ENCODE results near the gene TEAD2.

TEAD2 gene

GRCh38 chr19:49343123-49343522 is 19.1 kb downstream of the TEAD2 start:
- Mint-ChIP-seq H3K36me3 (peaks cover 51% of the 10 kb centered on the region), H3K4me1 (peaks cover 71% of the 10 kb centered on the region), H3K9me3 (peaks cover 6% of the 10 kb centered on the region), H3K4me3 (no peak overlapping the region), H3K27ac (peak overlapping the region; percentile 9), H3K27me3 (no peaks in the 10 kb centered on the region)
- ATAC-seq, result no peak

- Mint-ChIP-seq H3K4me3 (no peak overlapping the region), H3K9me3 (peaks cover 9% of the 10 kb centered on the region), H3K27ac (peak overlapping the region; percentile 9), H3K36me3 (peaks cover 53% of the 10 kb centered on the region), H3K4me1 (peaks cover 71% of the 10 kb centered on the region), H3K27me3 (no peaks in the 10 kb centered on the region)
- no peak for ATAC-seq
Observed at GRCh38 chr19:49342291-49342721, 19.9 kb downstream of the TEAD2 start.

- no peak for ATAC-seq
- Mint-ChIP-seq H3K27ac (peak overlapping the region; percentile 67), H3K9me3 (peaks cover 9% of the 10 kb centered on the region), H3K27me3 (no peaks in the 10 kb centered on the region), H3K4me3 (peak overlapping the region; percentile 46), H3K36me3 (peaks cover 65% of the 10 kb centered on the region), H3K4me1 (peaks cover 78% of the 10 kb centered on the region)
Observed at GRCh38 chr19:49340865-49341718, 21.1 kb downstream of the TEAD2 start.

- Mint-ChIP-seq H3K4me3 (peak overlapping the region; percentile 74), H3K27me3 (no peaks in the 10 kb centered on the region), H3K27ac (peak overlapping the region; percentile 67), H3K9me3 (peaks cover 9% of the 10 kb centered on the region), H3K36me3 (peaks cover 70% of the 10 kb centered on the region), H3K4me1 (peaks cover 76% of the 10 kb centered on the region)
- ATAC-seq, result peak; percentile 83
Observed at GRCh38 chr19:49340069-49340864, 21.9 kb downstream of the TEAD2 start.

GRCh38 chr19:49339301-49340068 is 22.7 kb downstream of the TEAD2 start:
- H3K4me1 Mint-ChIP-seq, result peaks cover 75% of the 10 kb centered on the region
- peak; percentile 3 for ATAC-seq
- H3K27ac Mint-ChIP-seq, result peak overlapping the region; percentile 67
- H3K4me3 Mint-ChIP-seq, result peak overlapping the region; percentile 90
- H3K36me3 Mint-ChIP-seq, result peaks cover 62% of the 10 kb centered on the region
- H3K27me3 Mint-ChIP-seq, result no peaks in the 10 kb centered on the region
- H3K9me3 Mint-ChIP-seq, result peaks cover 9% of the 10 kb centered on the region

- no peak for ATAC-seq
- peaks cover 9% of the 10 kb centered on the region for H3K9me3 Mint-ChIP-seq
- no peaks in the 10 kb centered on the region for H3K27me3 Mint-ChIP-seq
- H3K36me3 Mint-ChIP-seq, result peaks cover 61% of the 10 kb centered on the region
- H3K4me3 Mint-ChIP-seq, result peak overlapping the region; percentile 90
- peak overlapping the region; percentile 95 for H3K27ac Mint-ChIP-seq
- H3K4me1 Mint-ChIP-seq, result peaks cover 80% of the 10 kb centered on the region
Observed at GRCh38 chr19:49338691-49339300, 23.4 kb downstream of the TEAD2 start.

- no peaks in the 10 kb centered on the region for H3K27me3 Mint-ChIP-seq
- no peak for ATAC-seq
- peaks cover 60% of the 10 kb centered on the region for H3K36me3 Mint-ChIP-seq
- H3K4me3 Mint-ChIP-seq, result peak overlapping the region; percentile 90
- peaks cover 9% of the 10 kb centered on the region for H3K9me3 Mint-ChIP-seq
- H3K27ac Mint-ChIP-seq, result peak overlapping the region; percentile 95
- H3K4me1 Mint-ChIP-seq, result peaks cover 84% of the 10 kb centered on the region
Observed at GRCh38 chr19:49338023-49338677, 24.1 kb downstream of the TEAD2 start.

GRCh38 chr19:49337267-49338022 is 24.8 kb downstream of the TEAD2 start:
- ATAC-seq, result no peak
- H3K27me3 Mint-ChIP-seq, result no peaks in the 10 kb centered on the region
- peak overlapping the region; percentile 90 for H3K4me3 Mint-ChIP-seq
- peaks cover 84% of the 10 kb centered on the region for H3K4me1 Mint-ChIP-seq
- H3K36me3 Mint-ChIP-seq, result peaks cover 52% of the 10 kb centered on the region
- peak overlapping the region; percentile 95 for H3K27ac Mint-ChIP-seq
- H3K9me3 Mint-ChIP-seq, result peaks cover 9% of the 10 kb centered on the region

- no peak for ATAC-seq
- Mint-ChIP-seq H3K4me3 (peak overlapping the region; percentile 90), H3K27ac (peak overlapping the region; percentile 95), H3K36me3 (peaks cover 52% of the 10 kb centered on the region), H3K27me3 (no peaks in the 10 kb centered on the region), H3K9me3 (peaks cover 9% of the 10 kb centered on the region), H3K4me1 (peaks cover 86% of the 10 kb centered on the region)
Observed at GRCh38 chr19:49336482-49337266, 25.5 kb downstream of the TEAD2 start.

GRCh38 chr19:49335784-49336481 is 26.3 kb downstream of the TEAD2 start:
- peak overlapping the region; percentile 95 for H3K27ac Mint-ChIP-seq
- peaks cover 86% of the 10 kb centered on the region for H3K4me1 Mint-ChIP-seq
- H3K36me3 Mint-ChIP-seq, result peaks cover 52% of the 10 kb centered on the region
- H3K9me3 Mint-ChIP-seq, result peaks cover 9% of the 10 kb centered on the region
- no peaks in the 10 kb centered on the region for H3K27me3 Mint-ChIP-seq
- no peak for ATAC-seq
- peak overlapping the region; percentile 90 for H3K4me3 Mint-ChIP-seq

- peaks cover 85% of the 10 kb centered on the region for H3K4me1 Mint-ChIP-seq
- peak within 1 kb of the TSS; percentile 95 for H3K27ac Mint-ChIP-seq
- peak within 1 kb of the TSS; percentile 90 for H3K4me3 Mint-ChIP-seq
- H3K36me3 Mint-ChIP-seq, result peaks cover 51% of the 10 kb centered on the region
- H3K9me3 Mint-ChIP-seq, result peaks cover 9% of the 10 kb centered on the region
- no peaks in the 10 kb centered on the region for H3K27me3 Mint-ChIP-seq
- peak; percentile 44 for ATAC-seq
Observed at GRCh38 chr19:49335071-49335783, 27.0 kb downstream of the TEAD2 start, which contains the start of gene CD37. TSS of gene CD37 (plus strand) at chr19:49335406. CDS start at chr19:49335541, 135 bp downstream.

GRCh38 chr19:49333811-49334288 is 28.4 kb downstream of the TEAD2 start:
- Mint-ChIP-seq H3K4me3 (peak overlapping the region; percentile 77), H3K27me3 (no peaks in the 10 kb centered on the region), H3K9me3 (peaks cover 6% of the 10 kb centered on the region), H3K4me1 (peaks cover 89% of the 10 kb centered on the region), H3K36me3 (peaks cover 44% of the 10 kb centered on the region), H3K27ac (peak overlapping the region; percentile 95)
- peak; percentile 90 for ATAC-seq
